K562 (cell line): ENCODE data around the gene NKIRAS1. TPM values are rescaled to one million over a fixed set of nuclear protein-coding genes. Genes with fewer than 3 reads are reported as not detected.
A peak's percentile ranks its signal among the peaks of the same experiment; 100 is the strongest.

Experiments
- ARID3A ChIP-seq: IDR thresholded peaks from 2 replicates; pipeline ENCODE4 v1.6.1; 2012; ENCODE audit warnings: low read depth, low read length, improper control_type of control experiment, borderline replicate concordance
- CBX8 ChIP-seq: fragments of 200-600 bp; sonication (generic); IDR thresholded peaks from 2 replicates; pipeline ENCODE4 v1.6.1; 2012; ENCODE audit warnings: borderline replicate concordance, mixed run types, low read depth, mild to moderate bottlenecking, moderate library complexity, mixed read lengths, low read length, control low read depth, inconsistent platforms; ENCODE audit not compliant: poor library complexity, severe bottlenecking; ENCODE audit errors: extremely low read depth
- CHD4 ChIP-seq: fragments of 200-600 bp; sonication (generic); IDR thresholded peaks from 3 replicates; pipeline ENCODE4 v1.6.1; 2012; ENCODE audit warnings: low read depth, mild to moderate bottlenecking, mixed read lengths, low read length, inconsistent platforms; ENCODE audit not compliant: insufficient read depth, insufficient replicate concordance, poor library complexity, severe bottlenecking
- CTCF ChIP-seq, 3 experiments: IDR thresholded peaks in 2 of 3; conservative IDR thresholded peaks in 1 of 3; 2 replicates each; pipeline ENCODE4 v1.5.1; 2011 to 2012; ENCODE audit warnings: low read length in 3 of 3, mild to moderate bottlenecking in 3 of 3, control low read depth in 2 of 3, improper control_type of control experiment in 1 of 3, inconsistent platforms in 1 of 3, low read depth in 1 of 3, mixed read lengths in 1 of 3, moderate library complexity in 1 of 3; ENCODE audit not compliant: insufficient read depth in 2 of 3
- FOXO4 ChIP-seq: fragments of 450-650 bp; formaldehyde crosslinking; IDR thresholded peaks from 2 replicates; pipeline ENCODE4 v1.4.0; 2020; ENCODE audit warnings: mild to moderate bottlenecking, moderate library complexity
- HDAC8 ChIP-seq: fragments of 450-650 bp; IDR thresholded peaks from 2 replicates; pipeline ENCODE4 v1.6.1; 2016; ENCODE audit warnings: mild to moderate bottlenecking, missing genetic modification characterization, moderate library complexity, missing compliant biosample characterization
- MECOM ChIP-seq: fragments of 250-450 bp; sonication (Bioruptor Pico); IDR thresholded peaks from 2 replicates; pipeline ENCODE4 v1.8.0; 2022; ENCODE audit warnings: inconsistent platforms
- MLLT1 ChIP-seq, 2 experiments: fragments of 450-650 bp; IDR thresholded peaks; 2 replicates each; pipeline ENCODE4 v1.6.1; 2016
- XRCC4 ChIP-seq: IDR thresholded peaks from one replicate; pipeline ENCODE4 v1.6.1; 2011; ENCODE audit not compliant: insufficient read depth, insufficient read length; ENCODE audit errors: extremely low read depth
- ZBTB12 ChIP-seq: fragments of 250-450 bp; sonication (Bioruptor Pico); IDR thresholded peaks from 2 replicates; pipeline ENCODE4 v1.4.0; 2020
- ZFP91 ChIP-seq: sonication (generic); formaldehyde crosslinking; IDR thresholded peaks from 2 replicates; pipeline ENCODE4 v1.8.0; 2022; ENCODE audit warnings: mild to moderate bottlenecking, missing genetic modification reagents
- ZFPM2 ChIP-seq: fragments of 250-450 bp; sonication (Bioruptor Pico); IDR thresholded peaks from 2 replicates; pipeline ENCODE4 v1.5.1; 2022; ENCODE audit warnings: mild to moderate bottlenecking
- ZNF184 ChIP-seq: sonication (generic); formaldehyde crosslinking; IDR thresholded peaks from 2 replicates; pipeline ENCODE4 v1.5.0; 2020; ENCODE audit warnings: missing genetic modification reagents
- ZNF224 ChIP-seq: sonication (generic); formaldehyde crosslinking; IDR thresholded peaks from 2 replicates; pipeline ENCODE4 v1.8.0; 2022; ENCODE audit warnings: mild to moderate bottlenecking, missing genetic modification reagents
- polyA plus RNA-seq, 8 experiments: library from polyadenylated mRNA; depleted of rRNA in 4 of 8; stranded (reverse) in 5 of 8; unstranded in 3 of 8; fragments of >200 nt; fragmentation: Nextera tagmentation in 2 of 8; fragmentation: Illumina TruSeq in 1 of 8; extraction: Ambion mirVana in 2 of 8; extraction: Trizol in 1 of 8; gene quantifications; 2 replicates each; pipeline versions ENCODE4 v1.2.1 to v1.2.3, GENCODE V29; 2011 to 2014; ENCODE audit warnings: inconsistent platforms in 1 of 8, missing spikeins in 1 of 8
- total RNA-seq, 7 experiments: library from RNA; depleted of rRNA in 6 of 7; stranded (reverse); fragments of >200 nt in 6 of 7; fragmentation: Illumina TruSeq in 2 of 7; extraction: Trizol in 2 of 7; gene quantifications; 2 replicates each; pipeline versions ENCODE4 v1.2.1 to v1.2.3, GENCODE V29; 2011 to 2021; ENCODE audit warnings: low replicate concordance in 1 of 7

NKIRAS1 gene
- total and polyA plus RNA-seq, 9 of the 15 experiments (the other 6 are each of a cell fraction or from before 2014, with no cell fraction given) = 5.1 to 10.3 (median 6.3) TPM

- peak; percentile 50; the same call in 1 of the 2 replicates for TF ChIP-seq ZBTB12
- 0 out of 2 replicates have a peak, but pooled peaks have one; percentile 25 for TF ChIP-seq ZFPM2
- TF ChIP-seq FOXO4 (CRISPR knock-in tag) = peak; percentile 75; the same call in 1 of the 2 replicates
- no peak for TF ChIP-seq CHD4
- TF ChIP-seq XRCC4 = no peak
- TF ChIP-seq ARID3A = no peak
- no peak for TF ChIP-seq ZNF184 (CRISPR knock-in tag)
- TF ChIP-seq CBX8 = no peak
- TF ChIP-seq MECOM (CRISPR knock-in tag) = no peak
- peak; percentile 26; the same call in 1 of the 2 replicates for TF ChIP-seq ZNF224
- TF ChIP-seq CTCF (IDR thresholded peaks at IDR 0.05 in 2 of 3, conservative IDR thresholded peaks at IDR 0.05 in 1 of 3; ENCODE audit: insufficient read depth in 2 of 3, low read depth in 1 of 3, low read length in 3 of 3) = peak; percentile 28 to 45 (median 37); a peak in 4 of 6 replicates
- peak; percentile 79 to 88; a peak in 3 of 4 replicates for TF ChIP-seq MLLT1 (IDR thresholded peaks at IDR 0.05)
- no peak for TF ChIP-seq HDAC8
- no peak for TF ChIP-seq ZFP91 (CRISPR knock-in tag)
These were observed at the start of gene NKIRAS1, which contains the start of gene RPL15 (continued) for GRCh38 chr3:23916886-23917678.
